ENCODE measurements around the gene NLGN4Y.

Gene NLGN4Y

GRCh38 chrY:14793104-14793503 is 268.8 kb downstream of the NLGN4Y start:
- in situ Hi-C loops (cut with HindIII; ENCODE audit: low sequenced_read_pairs) = no loop called here
- TF ChIP-seq CTCF (IDR thresholded peaks at IDR 0.05; ENCODE audit: low read depth, low read length) = no peak
- no peak overlapping the region for H3K4me3 ChIP-seq (ENCODE audit: low read depth, low read length)
- no peak for DNase-seq (ENCODE audit: low read depth, low spot score)

- in situ Hi-C loops (cut with HindIII; ENCODE audit: low sequenced_read_pairs) = no loop called here
- no peak for TF ChIP-seq CTCF (IDR thresholded peaks at IDR 0.05; ENCODE audit: low read depth, low read length)
- DNase-seq (ENCODE audit: low read depth, low spot score) = no peak
- H3K4me3 ChIP-seq (ENCODE audit: low read depth, low read length) = no peak overlapping the region
These were observed 269.3 kb downstream of the NLGN4Y start for GRCh38 chrY:14793674-14794073.

GRCh38 chrY:14798010-14798409 is 273.7 kb downstream of the NLGN4Y start:
- in situ Hi-C loops (cut with HindIII; ENCODE audit: low sequenced_read_pairs) = no loop called here
- no peak for DNase-seq (ENCODE audit: low read depth, low spot score)
- TF ChIP-seq CTCF (IDR thresholded peaks at IDR 0.05; ENCODE audit: low read depth, low read length) = no peak
- H3K4me3 ChIP-seq (ENCODE audit: low read depth, low read length) = no peak overlapping the region

GRCh38 chrY:14801096-14801495 is 276.8 kb downstream of the NLGN4Y start:
- no peak overlapping the region for H3K4me3 ChIP-seq (ENCODE audit: low read depth, low read length)
- no peak for TF ChIP-seq CTCF (IDR thresholded peaks at IDR 0.05; ENCODE audit: low read depth, low read length)
- no peak for DNase-seq (ENCODE audit: low read depth, low spot score)
- in situ Hi-C loops (cut with HindIII; ENCODE audit: low sequenced_read_pairs) = no loop called here

- TF ChIP-seq CTCF (IDR thresholded peaks at IDR 0.05; ENCODE audit: low read depth, low read length) = no peak
- no peak for DNase-seq (ENCODE audit: low read depth, low spot score)
- in situ Hi-C loops (cut with HindIII; ENCODE audit: low sequenced_read_pairs) = no loop called here
- no peak overlapping the region for H3K4me3 ChIP-seq (ENCODE audit: low read depth, low read length)
These were observed 277.8 kb downstream of the NLGN4Y start for GRCh38 chrY:14802125-14802524.

GRCh38 chrY:14804041-14804440 is 279.7 kb downstream of the NLGN4Y start:
- no peak for DNase-seq (ENCODE audit: low read depth, low spot score)
- in situ Hi-C loops (cut with HindIII; ENCODE audit: low sequenced_read_pairs) = no loop called here
- TF ChIP-seq CTCF (IDR thresholded peaks at IDR 0.05; ENCODE audit: low read depth, low read length) = no peak
- H3K4me3 ChIP-seq (ENCODE audit: low read depth, low read length) = no peak overlapping the region

- no peak for DNase-seq (ENCODE audit: low read depth, low spot score)
- no peak for TF ChIP-seq CTCF (IDR thresholded peaks at IDR 0.05; ENCODE audit: low read depth, low read length)
- H3K4me3 ChIP-seq (ENCODE audit: low read depth, low read length) = no peak overlapping the region
- in situ Hi-C loops (cut with HindIII; ENCODE audit: low sequenced_read_pairs) = no loop called here
These were observed 294.1 kb downstream of the NLGN4Y start for GRCh38 chrY:14818452-14818851.

Data from astrocyte of the spinal cord (primary cell).